Transverse colon (tissue), 4 donors: ENCODE results near the gene ZNF628.
A peak's percentile ranks its signal among the peaks of the same experiment; 100 is the strongest.

Experiments used
- POLR2AphosphoS5 ChIP-seq, 3 donors: sonication (generic); formaldehyde crosslinking; IDR thresholded peaks; one replicate each; pipeline ENCODE4 v1.6.1; 2016; ENCODE audit warnings: antibody characterized with exemption in 3 of 3
- TF ChIP-seq, protein P1 (sequence below), 5 experiments: fragments of 200-600 bp in 3 of 5; fragments of 450-650 bp in 2 of 5; sonication (generic) in 3 of 5; IDR thresholded peaks; 1 replicate in 2 of 5; 2 replicates in 3 of 5; pipeline ENCODE4 v1.5.1; 2016 to 2017; ENCODE audit warnings: antibody characterized with exemption in 5 of 5, inconsistent platforms in 3 of 5, mild to moderate bottlenecking in 2 of 5, moderate library complexity in 1 of 5

DNA sequence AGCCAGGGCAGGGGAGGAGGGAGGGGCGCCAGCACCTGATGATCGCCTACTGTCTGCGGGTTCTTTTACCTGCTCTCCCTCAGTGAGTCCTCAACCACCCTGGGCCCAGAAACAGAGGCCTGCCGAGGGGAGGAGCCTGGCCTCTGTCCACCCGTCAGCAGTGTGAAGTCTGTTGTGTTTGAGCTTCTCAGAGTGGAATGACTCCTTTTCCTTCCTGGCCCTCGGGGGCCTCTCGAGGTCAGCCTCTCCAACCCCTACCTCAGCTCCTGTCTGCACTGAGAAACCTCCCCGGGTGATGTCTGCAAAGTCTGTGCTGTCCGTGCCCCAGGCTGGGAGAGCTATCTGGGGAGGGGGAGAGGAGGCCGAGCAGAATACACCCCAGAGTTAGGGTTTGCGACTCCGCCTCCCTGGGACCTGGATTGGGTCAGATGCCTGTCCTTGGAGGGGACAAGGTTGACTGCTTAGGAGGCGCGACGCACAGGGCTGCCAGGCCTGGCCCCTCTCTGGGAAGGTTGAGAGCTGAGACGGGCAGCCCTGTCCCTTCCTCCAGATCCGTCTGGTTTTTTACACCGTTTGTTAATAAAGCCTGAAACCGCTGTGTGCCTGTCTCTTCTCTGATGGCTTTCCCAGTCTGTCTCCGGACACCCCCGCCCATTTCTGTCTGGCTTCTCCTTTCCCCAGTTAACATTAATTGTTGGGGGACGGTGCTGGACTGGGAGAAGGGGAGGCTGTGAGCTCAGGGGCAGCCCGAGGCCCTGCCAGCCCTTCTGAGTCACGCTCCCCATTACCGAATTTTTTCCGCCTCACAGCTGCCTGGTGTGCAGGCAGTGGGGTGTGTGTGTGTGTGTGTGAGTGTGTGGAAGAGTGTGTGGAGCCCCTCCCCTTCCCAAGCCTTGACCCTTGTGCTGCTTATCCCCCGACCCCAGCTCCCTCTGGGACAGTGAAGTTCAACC lies 10.8 kb downstream of the ZNF628 start:
- TF ChIP-seq, protein P1, sequence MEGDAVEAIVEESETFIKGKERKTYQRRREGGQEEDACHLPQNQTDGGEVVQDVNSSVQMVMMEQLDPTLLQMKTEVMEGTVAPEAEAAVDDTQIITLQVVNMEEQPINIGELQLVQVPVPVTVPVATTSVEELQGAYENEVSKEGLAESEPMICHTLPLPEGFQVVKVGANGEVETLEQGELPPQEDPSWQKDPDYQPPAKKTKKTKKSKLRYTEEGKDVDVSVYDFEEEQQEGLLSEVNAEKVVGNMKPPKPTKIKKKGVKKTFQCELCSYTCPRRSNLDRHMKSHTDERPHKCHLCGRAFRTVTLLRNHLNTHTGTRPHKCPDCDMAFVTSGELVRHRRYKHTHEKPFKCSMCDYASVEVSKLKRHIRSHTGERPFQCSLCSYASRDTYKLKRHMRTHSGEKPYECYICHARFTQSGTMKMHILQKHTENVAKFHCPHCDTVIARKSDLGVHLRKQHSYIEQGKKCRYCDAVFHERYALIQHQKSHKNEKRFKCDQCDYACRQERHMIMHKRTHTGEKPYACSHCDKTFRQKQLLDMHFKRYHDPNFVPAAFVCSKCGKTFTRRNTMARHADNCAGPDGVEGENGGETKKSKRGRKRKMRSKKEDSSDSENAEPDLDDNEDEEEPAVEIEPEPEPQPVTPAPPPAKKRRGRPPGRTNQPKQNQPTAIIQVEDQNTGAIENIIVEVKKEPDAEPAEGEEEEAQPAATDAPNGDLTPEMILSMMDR (IDR thresholded peaks at IDR 0.05): no peak
- peak; percentile 17 to 52 (median 39) for TF ChIP-seq POLR2AphosphoS5 (IDR thresholded peaks at IDR 0.05)
